Upper lobe of left lung (tissue), 4 donors: ENCODE data around the gene SCP2.

Experiments used
- CTCF ChIP-seq, 6 experiments: fragments of 450-650 bp in 4 of 6; fragments of 200-600 bp in 2 of 6; sonication (generic) in 2 of 6; IDR thresholded peaks; one replicate each; pipeline ENCODE4 v1.5.1; 2016 to 2019; ENCODE audit warnings: antibody characterized with exemption in 6 of 6
- POLR2AphosphoS5 ChIP-seq, 2 donors: sonication (generic); formaldehyde crosslinking; IDR thresholded peaks; one replicate each; pipeline ENCODE4 v1.5.1; 2017; ENCODE audit warnings: antibody characterized with exemption in 2 of 2

- TF ChIP-seq CTCF (IDR thresholded peaks at IDR 0.05) = no peak
- no peak for TF ChIP-seq POLR2AphosphoS5 (IDR thresholded peaks at IDR 0.05)
Measured at GRCh38 chr1:53048960-53049573, 122.0 kb downstream of the SCP2 start.
